ENCODE data around the gene PLPP1. TPM values are rescaled to one million over a fixed set of nuclear protein-coding genes. Genes with fewer than 3 reads are reported as not detected.
A peak's percentile ranks its signal among the peaks of the same experiment; 100 is the strongest.

PLPP1 gene
- total and polyA plus RNA-seq, 5 donors from 2014 or later: 5.7 to 10.1 (median 8.1) TPM

- H3K27ac Mint-ChIP-seq: no peak overlapping the region
- peaks cover 42% of the 10 kb centered on the region for H3K36me3 Mint-ChIP-seq
- ATAC-seq (ENCODE audit: low read depth in 2 of 2) (no peak), DNase-seq (no peak)
- Histone ChIP-seq H3K36me3 (ENCODE audit: control insufficient read depth, insufficient read depth, low read length) (peaks cover 60% of the 10 kb centered on the region), H3K4me1 (ENCODE audit: control insufficient read depth, insufficient read depth, low read length, poor library complexity, severe bottlenecking) (no peaks in the 10 kb centered on the region), H3K9me3 (ENCODE audit: control insufficient read depth in 2 of 2, low read length in 2 of 2) (no peaks in the 10 kb centered on the region), H3K27me3 (ENCODE audit: control insufficient read depth, insufficient read depth, low read length) (no peaks in the 10 kb centered on the region), H3K27ac (ENCODE audit: insufficient read depth, low read length, poor library complexity, severe bottlenecking) (no peak overlapping the region), H3K4me3 (ENCODE audit: low read depth, low read length) (no peak overlapping the region)
- H3K4me1 Mint-ChIP-seq: peaks cover 16 to 21% (median 18%) of the 10 kb centered on the region in 4 donors
- H3K27me3 Mint-ChIP-seq: no peaks in the 10 kb centered on the region
- H3K4me3 Mint-ChIP-seq: no peak overlapping the region
- H3K9me3 Mint-ChIP-seq: no peaks in the 10 kb centered on the region
These were observed 118.5 kb downstream of the PLPP1 start for GRCh38 chr5:55416306-55416705.

- H3K4me1 Mint-ChIP-seq: peaks cover 6 to 15% (median 9%) of the 10 kb centered on the region in 4 donors
- ATAC-seq (ENCODE audit: low read depth in 2 of 2) (no peak), DNase-seq (no peak)
- no peaks in the 10 kb centered on the region for H3K9me3 ChIP-seq (ENCODE audit: control insufficient read depth in 2 of 2, low read length in 2 of 2)
- H3K36me3 ChIP-seq (ENCODE audit: control insufficient read depth, insufficient read depth, low read length): peaks cover 67% of the 10 kb centered on the region
- H3K27ac Mint-ChIP-seq: peak overlapping the region; percentile 50 to 66 (median 50)
- H3K27me3 Mint-ChIP-seq: no peaks in the 10 kb centered on the region
- H3K27ac ChIP-seq (ENCODE audit: insufficient read depth, low read length, poor library complexity, severe bottlenecking): no peak overlapping the region
- no peak overlapping the region for H3K4me3 Mint-ChIP-seq
- no peaks in the 10 kb centered on the region for H3K4me1 ChIP-seq (ENCODE audit: control insufficient read depth, insufficient read depth, low read length, poor library complexity, severe bottlenecking)
- no peaks in the 10 kb centered on the region for H3K27me3 ChIP-seq (ENCODE audit: control insufficient read depth, insufficient read depth, low read length)
- H3K36me3 Mint-ChIP-seq: peaks cover 38% of the 10 kb centered on the region
- no peak overlapping the region for H3K4me3 ChIP-seq (ENCODE audit: low read depth, low read length)
- H3K9me3 Mint-ChIP-seq: no peaks in the 10 kb centered on the region
These were observed 119.7 kb downstream of the PLPP1 start for GRCh38 chr5:55415071-55415470.

GRCh38 chr5:55413644-55414043 is 121.1 kb downstream of the PLPP1 start:
- Mint-ChIP-seq H3K36me3 (peaks cover 36% of the 10 kb centered on the region), H3K4me3 (peak overlapping the region in 1 of 4 donors; percentile 15), H3K27ac (no peak overlapping the region), H3K27me3 (no peaks in the 10 kb centered on the region), H3K9me3 (no peaks in the 10 kb centered on the region), H3K4me1 (peaks cover 0 to 15% (median 3%) of the 10 kb centered on the region in 4 donors)
- DNase-seq (no peak), ATAC-seq (ENCODE audit: low read depth in 2 of 2) (no peak)
- H3K27ac ChIP-seq (ENCODE audit: insufficient read depth, low read length, poor library complexity, severe bottlenecking): no peak overlapping the region
- peaks cover 66% of the 10 kb centered on the region for H3K36me3 ChIP-seq (ENCODE audit: control insufficient read depth, insufficient read depth, low read length)
- H3K9me3 ChIP-seq (ENCODE audit: control insufficient read depth in 2 of 2, low read length in 2 of 2): no peaks in the 10 kb centered on the region
- no peak overlapping the region for H3K4me3 ChIP-seq (ENCODE audit: low read depth, low read length)
- no peaks in the 10 kb centered on the region for H3K4me1 ChIP-seq (ENCODE audit: control insufficient read depth, insufficient read depth, low read length, poor library complexity, severe bottlenecking)
- H3K27me3 ChIP-seq (ENCODE audit: control insufficient read depth, insufficient read depth, low read length): no peaks in the 10 kb centered on the region

GRCh38 chr5:55411876-55412275 is 122.9 kb downstream of the PLPP1 start:
- Mint-ChIP-seq H3K9me3 (no peaks in the 10 kb centered on the region), H3K27ac (no peak overlapping the region), H3K4me1 (peaks cover 0 to 19% (median 4%) of the 10 kb centered on the region in 4 donors), H3K27me3 (no peaks in the 10 kb centered on the region), H3K4me3 (no peak overlapping the region), H3K36me3 (peaks cover 36% of the 10 kb centered on the region)
- no peak overlapping the region for H3K27ac ChIP-seq (ENCODE audit: insufficient read depth, low read length, poor library complexity, severe bottlenecking)
- no peaks in the 10 kb centered on the region for H3K27me3 ChIP-seq (ENCODE audit: control insufficient read depth, insufficient read depth, low read length)
- DNase-seq (no peak), ATAC-seq (ENCODE audit: low read depth in 2 of 2) (no peak)
- no peaks in the 10 kb centered on the region for H3K4me1 ChIP-seq (ENCODE audit: control insufficient read depth, insufficient read depth, low read length, poor library complexity, severe bottlenecking)
- no peaks in the 10 kb centered on the region for H3K9me3 ChIP-seq (ENCODE audit: control insufficient read depth in 2 of 2, low read length in 2 of 2)
- H3K36me3 ChIP-seq (ENCODE audit: control insufficient read depth, insufficient read depth, low read length): peaks cover 61% of the 10 kb centered on the region
- H3K4me3 ChIP-seq (ENCODE audit: low read depth, low read length): no peak overlapping the region

GRCh38 chr5:55410845-55411244 is 123.9 kb downstream of the PLPP1 start:
- H3K36me3 Mint-ChIP-seq: peaks cover 33% of the 10 kb centered on the region
- no peaks in the 10 kb centered on the region for H3K9me3 ChIP-seq (ENCODE audit: control insufficient read depth in 2 of 2, low read length in 2 of 2)
- no peak for DNase-seq
- no peaks in the 10 kb centered on the region for H3K9me3 Mint-ChIP-seq
- H3K27me3 Mint-ChIP-seq: no peaks in the 10 kb centered on the region
- ATAC-seq (ENCODE audit: low read depth in 2 of 2): no peak
- peaks cover 0 to 19% (median 4%) of the 10 kb centered on the region in 4 donors for H3K4me1 Mint-ChIP-seq
- H3K27ac ChIP-seq (ENCODE audit: insufficient read depth, low read length, poor library complexity, severe bottlenecking): no peak overlapping the region
- H3K4me3 ChIP-seq (ENCODE audit: low read depth, low read length): no peak overlapping the region
- peak overlapping the region in 1 of 3 donors; percentile 63 for H3K27ac Mint-ChIP-seq
- H3K4me1 ChIP-seq (ENCODE audit: control insufficient read depth, insufficient read depth, low read length, poor library complexity, severe bottlenecking): no peaks in the 10 kb centered on the region
- no peak overlapping the region for H3K4me3 Mint-ChIP-seq
- H3K36me3 ChIP-seq (ENCODE audit: control insufficient read depth, insufficient read depth, low read length): peaks cover 62% of the 10 kb centered on the region
- H3K27me3 ChIP-seq (ENCODE audit: control insufficient read depth, insufficient read depth, low read length): no peaks in the 10 kb centered on the region

DNA sequence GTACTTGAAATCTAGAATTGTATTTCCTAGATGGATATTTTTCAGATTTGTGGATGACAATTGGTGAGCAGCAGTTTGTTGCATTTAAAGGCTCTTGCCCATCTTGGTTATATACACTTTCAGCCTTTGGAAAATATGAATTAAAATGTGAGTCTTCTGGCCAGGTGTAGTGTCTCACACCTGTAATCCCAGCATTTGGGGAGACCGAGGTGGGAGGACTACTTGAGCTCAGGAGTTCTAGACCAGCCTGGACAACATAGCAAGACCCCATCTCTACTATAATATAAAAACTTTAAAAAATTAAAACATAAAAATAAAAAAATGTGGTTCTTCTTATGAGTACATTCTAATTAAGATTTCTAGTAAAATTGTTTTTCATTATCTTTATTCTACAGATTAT is 125.0 kb downstream of the PLPP1 start:
- Histone ChIP-seq H3K9me3 (ENCODE audit: control insufficient read depth in 2 of 2, low read length in 2 of 2) (no peaks in the 10 kb centered on the region), H3K27me3 (ENCODE audit: control insufficient read depth, insufficient read depth, low read length) (no peaks in the 10 kb centered on the region), H3K36me3 (ENCODE audit: control insufficient read depth, insufficient read depth, low read length) (peaks cover 62% of the 10 kb centered on the region), H3K27ac (ENCODE audit: insufficient read depth, low read length, poor library complexity, severe bottlenecking) (no peak overlapping the region), H3K4me3 (ENCODE audit: low read depth, low read length) (no peak overlapping the region), H3K4me1 (ENCODE audit: control insufficient read depth, insufficient read depth, low read length, poor library complexity, severe bottlenecking) (no peaks in the 10 kb centered on the region)
- no peak overlapping the region for H3K4me3 Mint-ChIP-seq
- peaks cover 29% of the 10 kb centered on the region for H3K36me3 Mint-ChIP-seq
- DNase-seq (no peak), ATAC-seq (ENCODE audit: low read depth in 2 of 2) (no peak)
- H3K27ac Mint-ChIP-seq: no peak overlapping the region
- no peaks in the 10 kb centered on the region for H3K27me3 Mint-ChIP-seq
- H3K4me1 Mint-ChIP-seq: peaks cover 0 to 19% (median 4%) of the 10 kb centered on the region in 4 donors
- H3K9me3 Mint-ChIP-seq: no peaks in the 10 kb centered on the region

GRCh38 chr5:55407984-55408383 is 126.8 kb downstream of the PLPP1 start:
- Histone ChIP-seq H3K4me3 (ENCODE audit: low read depth, low read length) (no peak overlapping the region), H3K36me3 (ENCODE audit: control insufficient read depth, insufficient read depth, low read length) (peaks cover 66% of the 10 kb centered on the region), H3K4me1 (ENCODE audit: control insufficient read depth, insufficient read depth, low read length, poor library complexity, severe bottlenecking) (no peaks in the 10 kb centered on the region), H3K27me3 (ENCODE audit: control insufficient read depth, insufficient read depth, low read length) (no peaks in the 10 kb centered on the region), H3K27ac (ENCODE audit: insufficient read depth, low read length, poor library complexity, severe bottlenecking) (no peak overlapping the region), H3K9me3 (ENCODE audit: control insufficient read depth in 2 of 2, low read length in 2 of 2) (no peaks in the 10 kb centered on the region)
- peak overlapping the region in 1 of 3 donors; percentile 24 for H3K27ac Mint-ChIP-seq
- H3K27me3 Mint-ChIP-seq: no peaks in the 10 kb centered on the region
- no peak for ATAC-seq (ENCODE audit: low read depth in 2 of 2)
- DNase-seq: no peak
- peaks cover 32% of the 10 kb centered on the region for H3K36me3 Mint-ChIP-seq
- H3K4me3 Mint-ChIP-seq: no peak overlapping the region
- H3K9me3 Mint-ChIP-seq: no peaks in the 10 kb centered on the region
- peaks cover 0 to 19% (median 4%) of the 10 kb centered on the region in 4 donors for H3K4me1 Mint-ChIP-seq

GRCh38 chr5:55407059-55407684 is 127.6 kb downstream of the PLPP1 start:
- H3K27me3 Mint-ChIP-seq: no peaks in the 10 kb centered on the region
- no peaks in the 10 kb centered on the region for H3K9me3 Mint-ChIP-seq
- no peak overlapping the region for H3K4me3 ChIP-seq (ENCODE audit: low read depth, low read length)
- no peaks in the 10 kb centered on the region for H3K9me3 ChIP-seq (ENCODE audit: control insufficient read depth in 2 of 2, low read length in 2 of 2)
- peaks cover 0 to 14% (median 4%) of the 10 kb centered on the region in 4 donors for H3K4me1 Mint-ChIP-seq
- peak in 2 of 3 donors; percentile 15 to 54 for DNase-seq
- H3K27ac Mint-ChIP-seq: no peak overlapping the region
- H3K4me1 ChIP-seq (ENCODE audit: control insufficient read depth, insufficient read depth, low read length, poor library complexity, severe bottlenecking): no peaks in the 10 kb centered on the region
- peaks cover 36% of the 10 kb centered on the region for H3K36me3 Mint-ChIP-seq
- no peaks in the 10 kb centered on the region for H3K27me3 ChIP-seq (ENCODE audit: control insufficient read depth, insufficient read depth, low read length)
- peak in 1 of 2 donors; percentile 44 for ATAC-seq (ENCODE audit: low read depth in 2 of 2)
- peaks cover 70% of the 10 kb centered on the region for H3K36me3 ChIP-seq (ENCODE audit: control insufficient read depth, insufficient read depth, low read length)
- H3K4me3 Mint-ChIP-seq: no peak overlapping the region
- H3K27ac ChIP-seq (ENCODE audit: insufficient read depth, low read length, poor library complexity, severe bottlenecking): no peak overlapping the region
